Peyer's patch (tissue), 4 donors: ENCODE data around the gene CSF3R. TPM values are rescaled to one million over a fixed set of nuclear protein-coding genes. Genes with fewer than 3 reads are reported as not detected.

Source experiments
- DNase-seq, 3 donors: peaks; one replicate each; pipeline ENCODE4 v3.0.0-alpha.2; 2017 to 2019
- H3K27ac ChIP-seq, 4 donors: fragments of 200-600 bp; sonication (generic); one replicate each; pipeline ENCODE4 v1.5.1; 2016 to 2019
- H3K27me3 ChIP-seq, 2 donors: fragments of 200-600 bp; sonication (generic); one replicate each; pipeline ENCODE4 v1.5.1; 2019
- H3K36me3 ChIP-seq, 3 donors: fragments of 200-600 bp; sonication (generic); one replicate each; pipeline ENCODE4 v1.5.1; 2016 to 2019
- H3K4me1 ChIP-seq, 4 donors: fragments of 200-600 bp; sonication (generic); one replicate each; pipeline ENCODE4 v1.5.1; 2016 to 2019
- H3K4me3 ChIP-seq, 4 donors: fragments of 200-600 bp; sonication (generic); 1 replicate in 3 of 4; 2 replicates in 1 of 4; pipeline ENCODE4 v1.5.1; 2016 to 2019; ENCODE audit warnings: mild to moderate bottlenecking in 1 of 4
- H3K9me3 ChIP-seq, 4 donors: fragments of 200-600 bp; sonication (generic); one replicate each; pipeline ENCODE4 v1.5.1; 2016 to 2019; ENCODE audit warnings: mild to moderate bottlenecking in 1 of 4
- CTCF ChIP-seq, 6 experiments: fragments of 450-650 bp in 4 of 6; fragments of 200-600 bp in 2 of 6; sonication (generic) in 1 of 6; IDR thresholded peaks; one replicate each; pipeline ENCODE4 v1.5.1; 2017 to 2019; ENCODE audit warnings: antibody characterized with exemption in 6 of 6, mild to moderate bottlenecking in 3 of 6, moderate library complexity in 1 of 6
- POLR2A ChIP-seq, 2 donors: fragments of 450-650 bp; IDR thresholded peaks; one replicate each; pipeline ENCODE4 v1.5.1; 2017; ENCODE audit warnings: antibody characterized with exemption in 2 of 2, mild to moderate bottlenecking in 2 of 2, moderate library complexity in 2 of 2
- small RNA-seq, 2 donors: library from RNA; depleted of rRNA; stranded (forward); fragments of <200 nt; gene quantifications; one replicate each; pipeline ENCODE3, GENCODE V24; 2016
- total RNA-seq, 4 donors: library from RNA; depleted of rRNA; stranded (reverse); fragments of >200 nt; gene quantifications; one replicate each; pipeline ENCODE4 v1.1.0, GENCODE V29; 2016

Gene CSF3R
- total RNA-seq, 4 donors from 2014 or later = 1.6 to 41.3 (median 4.2) TPM

GRCh38 chr1:36417931-36418330, 64.8 kb downstream of the CSF3R start:
- no peaks in the 10 kb centered on the region for H3K27me3 ChIP-seq
- no peaks in the 10 kb centered on the region for H3K9me3 ChIP-seq
- no peak overlapping the region for H3K4me3 ChIP-seq
- no peak for DNase-seq
- no peak overlapping the region for H3K27ac ChIP-seq
- no peaks in the 10 kb centered on the region for H3K36me3 ChIP-seq
- TF ChIP-seq CTCF (IDR thresholded peaks at IDR 0.05) (no peak), POLR2A (IDR thresholded peaks at IDR 0.05) (no peak)
- H3K4me1 ChIP-seq = no peaks in the 10 kb centered on the region

Small RNA genes lying within 50 kb of the gene (small RNA-seq; reads per million reads assigned to genes)
- gene SNORA63C = 0.19 to 0.29 reads per million in 2 donors

Other genes starting within 250 kb of the CSF3R start
- 10 to 100 TPM; 20.6 to 75.9 (median 24.8) TPM for gene SH3D21, start 176.5 kb downstream of the CSF3R start, total RNA-seq
- 10 to 100 TPM in 2 of 4 donors, 1 to 10 TPM in 2; 4.4 to 19.0 (median 11.4) TPM for gene EVA1B, start 159.3 kb downstream of the CSF3R start, total RNA-seq
- 10 to 100 TPM; 14.0 to 30.2 (median 21.5) TPM for gene STK40, start 97.0 kb downstream of the CSF3R start, total RNA-seq
- gene LSM10, start 85.0 kb downstream of the CSF3R start, total RNA-seq = 10 to 100 TPM; 25.5 to 42.9 (median 31.2) TPM
- gene OSCP1, start 32.5 kb downstream of the CSF3R start, total RNA-seq = 1 to 10 TPM in 3 of 4 donors, under 1 TPM in 1; 0.67 to 9.9 (median 3.2) TPM
- gene MRPS15, start 18.5 kb downstream of the CSF3R start, total RNA-seq = 10 to 100 TPM; 44.2 to 74.3 (median 46.7) TPM